OCI-LY7 (cell line): ENCODE measurements around the gene SMAD5. TPM values are rescaled to one million over a fixed set of nuclear protein-coding genes. Genes with fewer than 3 reads are reported as not detected.

ENCODE experiments used
- BruUV-seq: library from RNA; stranded (reverse); fragments of 400-500 nt; replicated peaks from 2 replicates; lab custom pipeline; 2021; lab: Mats Ljungman, UMichigan
- CTCF ChIA-PET: fragments of 300-600 bp; sonication (Branson Sonifier 250); formaldehyde crosslinking; loops from one replicate; lab custom pipeline; 2022; ENCODE audit warnings: antibody characterized with exemption; ENCODE audit not compliant: unreplicated experiment; lab: Charles Lee
- POLR2A ChIA-PET: fragments of 300-600 bp; sonication (Branson Sonifier 250); formaldehyde crosslinking; loops from one replicate; lab custom pipeline; 2022; ENCODE audit warnings: antibody characterized with exemption; lab: Charles Lee
- DNase-seq: peaks from one replicate; pipeline ENCODE4 v3.0.0-alpha.2; 2015; ENCODE audit warnings: low spot score
- H2AFZ ChIP-seq: fragments of 200-600 bp; sonication (generic), shearing (Covaris generic); 2 replicates; pipeline ENCODE4 v1.6.1; 2014; ENCODE audit warnings: mild to moderate bottlenecking, antibody characterized with exemption, low read length, moderate library complexity
- H3K27ac ChIP-seq: fragments of 200-600 bp; sonication (generic); 2 replicates; pipeline ENCODE4 v1.5.1; 2014; ENCODE audit warnings: mixed run types, low read depth, mild to moderate bottlenecking, moderate library complexity, low read length, inconsistent platforms; ENCODE audit not compliant: poor library complexity, severe bottlenecking
- H3K36me3 ChIP-seq: fragments of 200-600 bp; sonication (generic); 2 replicates; pipeline ENCODE4 v1.6.1; 2014; ENCODE audit warnings: mild to moderate bottlenecking, antibody characterized with exemption, low read length, moderate library complexity, mixed read lengths; ENCODE audit not compliant: insufficient read depth
- H3K4me1 ChIP-seq: fragments of 200-600 bp; sonication (generic); 2 replicates; pipeline ENCODE4 v1.5.1; 2014; ENCODE audit warnings: mild to moderate bottlenecking, low read length; ENCODE audit not compliant: insufficient read depth, poor library complexity, severe bottlenecking
- H3K4me2 ChIP-seq: fragments of 200-600 bp; sonication (generic); 2 replicates; pipeline ENCODE4 v1.6.1; 2014; ENCODE audit warnings: mild to moderate bottlenecking, low read length
- H3K4me3 ChIP-seq: fragments of 200-600 bp; sonication (generic); 2 replicates; pipeline ENCODE4 v1.5.1; 2014; ENCODE audit warnings: mild to moderate bottlenecking, low read depth, low read length; ENCODE audit not compliant: poor library complexity, severe bottlenecking
- H3K79me2 ChIP-seq: fragments of 200-600 bp; sonication (generic); 2 replicates; pipeline ENCODE4 v1.6.1; 2016; ENCODE audit warnings: low read depth, mild to moderate bottlenecking, low read length, moderate library complexity, mixed read lengths; ENCODE audit not compliant: insufficient read depth
- H3K9me2 ChIP-seq: fragments of 200-600 bp; sonication (generic); 2 replicates; pipeline ENCODE4 v1.6.1; 2016; ENCODE audit warnings: mild to moderate bottlenecking, low read length, mixed read lengths; ENCODE audit not compliant: insufficient read depth
- H3K9me3 ChIP-seq: fragments of 200-600 bp; sonication (generic); 2 replicates; pipeline ENCODE4 v1.6.1; 2014; ENCODE audit warnings: mild to moderate bottlenecking, mixed run types, low read length, mixed read lengths
- H4K20me1 ChIP-seq: fragments of 200-600 bp; sonication (generic); 2 replicates; pipeline ENCODE4 v1.6.1; 2014; ENCODE audit warnings: mild to moderate bottlenecking, antibody characterized with exemption, low read length, moderate library complexity, mixed read lengths; ENCODE audit not compliant: insufficient read depth
- CTCF ChIP-seq: fragments of 200-600 bp; sonication (generic); conservative IDR thresholded peaks from 2 replicates; pipeline ENCODE4 v1.5.1; 2014; ENCODE audit warnings: mild to moderate bottlenecking, antibody characterized with exemption, low read length, moderate library complexity, mixed read lengths
- EZH2phosphoT487 ChIP-seq: fragments of 200-600 bp; sonication (generic); IDR thresholded peaks from 2 replicates; pipeline ENCODE4 v1.6.1; 2018; ENCODE audit warnings: low read depth, borderline replicate concordance, mild to moderate bottlenecking, mixed run types, antibody characterized with exemption, low read length, moderate library complexity, mixed read lengths
- intact Hi-C: fragments of 100-400 bp; cut with micrococcal nuclease; formaldehyde crosslinking; loops from one replicate; pipeline ENCODE4 v1.10.0; 2022; ENCODE audit not compliant: unreplicated experiment
- total RNA-seq, 2 experiments: library from RNA; depleted of rRNA in 1 of 2; stranded (reverse); fragments of >200 nt in 1 of 2; shearing (Covaris generic) in 1 of 2; gene quantifications; 2 replicates each; pipeline ENCODE4 v1.2.3, GENCODE V29; 2014 to 2022

The SMAD5 gene
- total RNA-seq, 2 experiments from 2014 or later, result 32.9 to 94.5 TPM

GRCh38 chr5:136137497-136138220 is 5.0 kb downstream of the SMAD5 start:
- Histone ChIP-seq H3K36me3 (peaks cover 69% of the 10 kb centered on the region), H3K4me1 (peaks cover 43% of the 10 kb centered on the region), H4K20me1 (peaks cover 50% of the 10 kb centered on the region), H3K9me2 (no peaks in the 10 kb centered on the region), H3K4me2 (peak overlapping the region; percentile 31; the same call in 1 of the 2 replicates), H2AFZ (no peak overlapping the region), H3K79me2 (peaks cover 99% of the 10 kb centered on the region), H3K27ac (no peak overlapping the region), H3K9me3 (no peaks in the 10 kb centered on the region), H3K4me3 (no peak overlapping the region)
- intact Hi-C loops, result no loop called here
- BruUV-seq, result no TSS peak
- DNase-seq, result no peak
- CTCF ChIA-PET, result interaction anchor here (1.5 kb wide), 1 partner anchor 15 kb away, joined by 4 read pairs; no protein-coding TSS in a partner anchor
- no peak for TF ChIP-seq CTCF
- POLR2A ChIA-PET, result interaction anchor here (0.8 to 6.9 kb wide), 5 partner anchors 10 to 63 kb away, joined by 3 to 46 read pairs (median 4); no protein-coding TSS in a partner anchor

DNA sequence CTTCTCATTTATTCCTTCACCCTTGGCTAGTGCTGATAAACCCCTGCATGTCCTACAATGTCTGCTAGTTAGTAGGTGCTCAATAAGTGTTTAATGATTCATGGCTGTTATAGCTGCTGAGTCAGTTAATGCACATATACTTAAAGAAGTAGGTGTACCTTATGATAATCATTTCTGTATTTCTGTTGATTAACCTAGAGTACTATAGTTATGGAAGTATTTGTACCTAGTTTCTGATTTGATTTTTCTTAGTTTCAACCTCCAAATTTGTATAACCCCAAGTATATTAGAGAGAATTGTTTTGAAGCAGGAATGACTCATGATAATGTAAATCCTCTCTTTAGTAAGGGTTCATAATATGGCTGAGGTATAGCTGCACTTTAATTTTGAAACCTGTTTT is 8.9 kb downstream of the SMAD5 start:
- H3K79me2 ChIP-seq, result peaks cover 100% of the 10 kb centered on the region
- peaks cover 69% of the 10 kb centered on the region for H4K20me1 ChIP-seq
- CTCF ChIA-PET, result interaction anchor here (1.2 kb wide), 1 partner anchor 9 kb away, joined by 4 read pairs; the partner anchor contains the start of gene SMAD5
- no peaks in the 10 kb centered on the region for H3K9me2 ChIP-seq
- H3K4me3 ChIP-seq, result no peak overlapping the region
- no peak for DNase-seq
- BruUV-seq, result no TSS peak
- no peak overlapping the region for H3K27ac ChIP-seq
- TF ChIP-seq CTCF (no peak), EZH2phosphoT487 (no peak)
- POLR2A ChIA-PET, result interaction anchor here (0.7 to 2.0 kb wide), 7 partner anchors 9 to 26 kb away, joined by 3 to 7 read pairs (median 4); partner anchors contain the start of gene SMAD5
- H3K9me3 ChIP-seq, result no peaks in the 10 kb centered on the region
- intact Hi-C loops, result no loop called here
- no peak overlapping the region for H3K4me2 ChIP-seq
- H3K36me3 ChIP-seq, result peaks cover 60% of the 10 kb centered on the region
- H2AFZ ChIP-seq, result no peak overlapping the region
- peaks cover 61% of the 10 kb centered on the region for H3K4me1 ChIP-seq

DNA sequence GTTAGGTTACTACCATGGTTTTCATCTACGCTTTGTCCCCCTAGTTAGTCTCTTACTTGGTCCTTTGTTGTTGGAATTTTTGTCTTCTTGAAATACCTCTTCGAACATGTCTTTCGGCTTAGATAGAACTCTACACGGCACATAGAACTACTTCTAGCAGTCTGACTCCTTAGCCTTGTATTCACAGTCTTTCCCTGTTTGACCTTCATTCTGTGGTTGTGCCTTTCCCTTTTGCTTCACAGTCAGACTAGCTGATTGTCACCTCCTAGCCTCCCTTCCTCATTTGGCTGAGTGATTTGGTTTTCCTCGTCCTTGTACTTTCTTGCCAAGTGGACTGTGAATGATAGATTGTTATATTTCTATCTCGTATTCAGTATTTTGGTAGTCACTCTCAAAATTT is 10.7 kb downstream of the SMAD5 start:
- ChIA-PET CTCF (no interaction called here), POLR2A (interaction anchor here (0.9 kb wide), 1 partner anchor 43 kb away, joined by 5 read pairs; no protein-coding TSS in a partner anchor)
- Histone ChIP-seq H3K9me3 (no peaks in the 10 kb centered on the region), H3K36me3 (peaks cover 56% of the 10 kb centered on the region), H3K79me2 (peaks cover 100% of the 10 kb centered on the region), H2AFZ (no peak overlapping the region), H3K4me1 (peaks cover 55% of the 10 kb centered on the region), H3K4me2 (peak overlapping the region; percentile 29; the same call in 1 of the 2 replicates), H3K9me2 (no peaks in the 10 kb centered on the region), H4K20me1 (peaks cover 70% of the 10 kb centered on the region), H3K4me3 (no peak overlapping the region), H3K27ac (no peak overlapping the region)
- intact Hi-C loops, result no loop called here
- no peak for DNase-seq
- no TSS peak for BruUV-seq
- no peak for TF ChIP-seq EZH2phosphoT487
- TF ChIP-seq CTCF, result no peak
